ENCODE measurements around the gene ZMYND10.

- peak; percentile 60 for TF ChIP-seq CTCF (conservative IDR thresholded peaks at IDR 0.05; ENCODE audit: low read depth, low read length)
- no peak for TF ChIP-seq EZH2 (IDR thresholded peaks at IDR 0.05; ENCODE audit: borderline replicate concordance, low read depth, low read length, poor library complexity, severe bottlenecking)
Measured at GRCh38 chr3:50347187-50347813, 1.8 kb upstream of the ZMYND10 start.

Measured in A673 (cell line).